Measurements from ENCODE around the gene CFAP410.
"Not testable (repeated sequence)": the region's sequence is repeated elsewhere in the genome, so short reads cannot be mapped to it uniquely, and the experiment has no call there.

Gene CFAP410

DNA sequence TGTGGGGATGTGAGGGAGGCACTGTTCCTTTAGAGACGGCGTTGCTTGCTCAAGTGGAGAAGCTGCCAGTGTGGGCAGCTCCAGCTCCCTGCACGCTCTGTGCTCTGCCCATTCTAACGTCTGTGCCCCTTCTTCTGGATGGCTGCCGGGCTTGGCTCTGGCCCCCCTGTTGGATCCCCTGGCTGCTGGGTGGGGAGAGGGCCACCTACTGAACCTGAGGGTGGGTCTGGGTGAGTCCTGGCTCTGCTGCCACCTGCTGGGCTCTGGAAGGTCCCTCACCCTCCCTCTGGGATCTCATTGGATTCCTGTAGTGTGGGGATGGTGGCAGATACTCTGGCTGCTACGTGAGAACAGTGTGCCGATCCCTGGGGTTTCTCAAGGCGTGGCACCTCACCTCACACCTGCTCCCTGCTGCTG, 34.3 kb downstream of the CFAP410 start:
- H3K4me3 Mint-ChIP-seq: no peak overlapping the region
- peak overlapping the region; percentile 52 for H3K27ac Mint-ChIP-seq
- H3K36me3 Mint-ChIP-seq: no peaks in the 10 kb centered on the region
- H3K9me3 Mint-ChIP-seq: no peaks in the 10 kb centered on the region
- no peaks in the 10 kb centered on the region for H3K27me3 Mint-ChIP-seq
- H3K4me1 Mint-ChIP-seq: peaks cover 41% of the 10 kb centered on the region

DNA sequence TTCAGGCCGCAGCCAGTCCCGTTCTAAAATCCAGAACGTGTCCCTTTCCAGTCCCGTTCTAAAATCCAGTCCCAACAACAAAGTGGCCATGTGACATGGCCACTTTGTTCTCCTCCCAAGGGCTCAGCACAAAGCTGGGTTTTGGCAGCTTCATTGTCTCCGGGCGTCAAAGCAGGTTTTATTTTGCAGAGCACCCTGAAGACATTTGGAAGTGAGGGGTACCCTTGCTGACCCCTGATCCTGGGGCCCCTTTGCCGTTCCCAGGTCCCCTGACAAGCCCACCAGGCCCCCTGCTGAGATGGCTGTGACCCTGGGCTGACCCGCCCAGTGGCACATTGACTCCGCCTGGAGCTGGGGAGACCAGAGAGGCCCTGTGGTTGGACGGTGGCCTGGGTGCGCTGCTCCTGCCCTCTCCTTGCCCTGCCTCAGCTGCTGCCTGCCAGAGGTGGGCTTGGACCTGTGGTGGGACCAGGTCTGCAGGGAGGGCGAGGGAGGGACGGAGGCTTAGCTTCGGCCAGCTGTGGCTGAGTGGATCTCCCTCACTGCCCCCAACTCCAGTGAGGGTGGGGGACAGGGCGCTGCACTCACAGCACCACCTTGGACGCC, 35.1 kb downstream of the CFAP410 start:
- Mint-ChIP-seq H3K36me3 (no peaks in the 10 kb centered on the region), H3K9me3 (no peaks in the 10 kb centered on the region), H3K27ac (no peak overlapping the region), H3K4me3 (no peak overlapping the region), H3K4me1 (peaks cover 44% of the 10 kb centered on the region), H3K27me3 (no peaks in the 10 kb centered on the region)

DNA sequence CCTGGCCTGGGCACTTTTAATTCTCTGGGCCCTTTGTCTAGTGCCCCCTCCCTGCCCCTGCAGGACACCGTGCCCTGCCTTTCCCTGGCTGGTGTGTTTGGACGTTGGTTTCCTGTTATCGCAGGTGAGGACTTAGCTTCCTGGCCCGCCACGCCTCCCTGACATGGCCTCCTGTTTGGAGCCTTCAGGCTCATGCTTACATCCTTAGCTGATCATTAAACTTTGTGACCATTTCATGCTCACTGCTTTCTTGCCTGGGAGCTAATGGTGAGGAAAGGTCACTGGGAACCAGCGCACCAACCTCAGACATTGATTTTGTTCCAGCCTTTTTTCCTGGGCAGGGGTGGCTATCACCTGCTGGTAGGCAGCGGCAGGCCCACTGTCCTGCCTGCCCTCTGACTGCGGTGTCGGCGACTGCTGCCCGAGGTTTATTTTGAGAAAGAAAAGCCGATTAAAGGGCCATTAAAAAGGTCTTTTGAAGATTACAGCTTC, 35.7 kb downstream of the CFAP410 start:
- peaks cover 48% of the 10 kb centered on the region for H3K4me1 Mint-ChIP-seq
- no peaks in the 10 kb centered on the region for H3K27me3 Mint-ChIP-seq
- H3K9me3 Mint-ChIP-seq: no peaks in the 10 kb centered on the region
- H3K36me3 Mint-ChIP-seq: no peaks in the 10 kb centered on the region
- H3K27ac Mint-ChIP-seq: no peak overlapping the region
- peak overlapping the region; percentile 9 for H3K4me3 Mint-ChIP-seq

DNA sequence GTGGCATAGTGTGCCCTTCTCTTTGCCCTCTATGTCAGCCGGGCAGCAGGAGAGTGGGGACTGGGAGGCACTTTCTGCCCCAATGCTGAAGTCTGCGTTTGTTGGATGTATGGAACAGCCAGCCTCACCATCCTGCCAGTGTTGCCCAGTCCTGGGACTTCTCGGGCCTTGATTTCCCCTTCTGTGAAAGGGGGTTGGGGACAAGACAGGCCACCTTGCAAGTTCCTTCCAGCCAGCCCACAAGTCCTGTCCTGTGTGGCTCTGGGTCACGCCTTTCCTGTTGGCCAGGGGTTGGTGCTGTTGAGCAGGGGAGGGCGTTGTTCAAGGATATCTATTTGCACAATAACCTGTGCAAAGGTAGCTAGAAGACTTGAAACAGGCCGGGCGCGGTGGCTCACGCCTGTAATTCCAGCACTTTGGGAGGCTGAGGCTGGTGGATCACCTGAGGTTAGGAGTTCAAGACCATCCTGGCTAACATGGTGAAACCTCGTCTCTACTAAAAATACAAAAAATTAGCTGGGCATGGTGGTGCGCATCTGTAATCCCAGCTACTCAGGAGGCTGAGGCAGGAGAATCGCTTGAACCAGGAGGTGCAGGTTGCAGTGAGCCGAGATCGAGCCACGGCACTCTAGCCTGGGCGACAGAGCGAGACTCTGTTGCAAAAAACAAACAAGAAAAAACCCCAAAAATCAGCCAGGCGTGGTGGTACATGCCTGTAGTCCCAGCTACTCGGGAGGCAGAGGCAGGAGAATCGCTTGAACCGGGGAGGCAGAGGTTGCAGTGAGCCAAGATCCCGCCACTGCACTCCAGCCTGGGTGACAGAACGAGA, 36.4 kb downstream of the CFAP410 start:
- peak overlapping the region; percentile 30 for H3K27ac Mint-ChIP-seq
- H3K4me3 Mint-ChIP-seq: peak overlapping the region; percentile 44
- peaks cover 56% of the 10 kb centered on the region for H3K4me1 Mint-ChIP-seq
- not testable (repeated sequence) for H3K27me3 Mint-ChIP-seq, H3K36me3 Mint-ChIP-seq, H3K9me3 Mint-ChIP-seq

DNA sequence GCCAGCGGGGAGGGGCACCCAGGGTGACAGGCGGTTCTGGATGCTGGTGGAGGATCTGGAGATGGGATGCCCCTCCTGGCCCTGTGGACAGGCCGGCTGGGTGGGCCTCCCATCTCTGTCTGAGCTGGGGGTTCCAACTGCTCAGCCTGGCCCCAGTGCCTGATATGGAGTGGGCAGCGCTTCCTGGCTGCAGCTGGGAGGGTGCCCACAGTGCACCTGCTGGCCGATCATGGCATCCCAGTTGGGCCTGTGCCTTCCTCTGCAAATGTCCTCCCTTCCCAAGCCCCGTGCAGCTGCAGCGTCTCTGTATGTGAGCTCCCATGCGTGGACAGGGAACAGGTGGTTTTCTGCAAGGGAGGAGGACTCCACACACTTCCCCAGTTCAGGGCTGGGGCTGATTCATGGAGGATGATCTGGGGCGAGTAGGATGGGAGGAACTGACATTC, 37.2 kb downstream of the CFAP410 start:
- no peaks in the 10 kb centered on the region for H3K9me3 Mint-ChIP-seq
- H3K36me3 Mint-ChIP-seq: no peaks in the 10 kb centered on the region

DNA sequence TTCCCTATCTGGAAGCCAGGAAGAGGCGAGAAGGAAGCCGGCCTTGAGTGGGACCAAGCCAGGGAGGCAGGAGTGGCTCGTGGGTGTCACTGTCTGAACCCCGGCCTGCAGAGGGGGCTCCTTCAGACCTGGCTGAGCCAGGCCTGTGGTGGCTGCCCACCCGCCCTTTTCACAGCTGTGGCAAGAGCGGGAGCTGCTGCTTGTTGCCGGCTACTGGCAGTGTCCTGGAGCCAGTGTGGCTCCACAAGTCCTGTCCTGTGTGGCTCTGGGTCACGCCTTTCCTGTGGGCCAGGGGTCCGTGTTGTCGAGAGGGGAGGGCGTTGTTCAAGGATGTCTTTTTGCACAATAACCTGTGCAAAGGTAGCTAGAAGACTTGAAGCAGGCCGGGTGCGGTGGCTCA, 38.0 kb downstream of the CFAP410 start:
- H3K4me1 Mint-ChIP-seq: peaks cover 62% of the 10 kb centered on the region
- H3K27ac Mint-ChIP-seq: peak overlapping the region; percentile 82

More for the DNA sequence above, 37.2 kb downstream of the CFAP410 start:
- no peak overlapping the region for H3K27ac Mint-ChIP-seq
- peak overlapping the region; percentile 44 for H3K4me3 Mint-ChIP-seq
- H3K4me1 Mint-ChIP-seq: peaks cover 62% of the 10 kb centered on the region
- no peaks in the 10 kb centered on the region for H3K27me3 Mint-ChIP-seq

DNA sequence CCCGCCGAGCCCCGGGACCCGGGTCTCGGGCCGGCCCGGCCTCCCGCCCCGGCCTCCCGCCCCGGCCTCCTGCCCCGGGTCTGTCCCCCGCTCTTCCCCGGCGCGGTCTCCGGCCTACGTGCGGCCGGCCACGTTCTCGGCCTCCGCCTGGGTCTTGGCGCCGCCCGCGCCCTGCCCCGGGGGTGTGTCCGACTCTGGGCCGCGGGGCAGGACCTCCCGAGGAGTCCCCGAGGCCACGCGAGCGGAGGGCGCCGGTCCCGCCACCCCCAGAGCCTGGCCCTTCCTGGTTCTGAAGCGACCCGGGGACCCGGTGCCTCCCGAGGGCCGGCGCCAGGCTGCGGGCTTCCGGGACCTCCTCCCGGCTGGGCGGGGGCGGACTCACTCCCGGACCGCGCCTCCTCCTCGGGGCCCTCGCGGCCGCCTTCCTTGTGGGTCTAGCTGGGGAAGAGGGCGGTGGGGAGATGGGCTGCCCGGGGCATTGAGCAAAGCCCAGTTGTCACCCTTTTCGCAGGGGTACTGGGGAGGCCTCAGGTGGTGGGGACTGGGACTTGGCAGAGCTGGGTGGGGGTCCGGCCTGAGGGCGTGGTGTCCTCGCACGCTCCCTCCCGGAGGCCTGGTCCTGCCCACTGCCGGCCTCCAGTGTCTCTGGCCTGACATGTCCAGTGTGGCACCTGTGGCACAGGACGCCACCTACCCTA, 38.8 kb downstream of the CFAP410 start:
- Mint-ChIP-seq H3K9me3 (no peaks in the 10 kb centered on the region), H3K4me3 (peak overlapping the region; percentile 79), H3K36me3 (no peaks in the 10 kb centered on the region), H3K27ac (peak overlapping the region; percentile 82), H3K4me1 (peaks cover 63% of the 10 kb centered on the region), H3K27me3 (no peaks in the 10 kb centered on the region)

More for the DNA sequence above, 38.0 kb downstream of the CFAP410 start:
- Mint-ChIP-seq H3K9me3 (no peaks in the 10 kb centered on the region), H3K36me3 (no peaks in the 10 kb centered on the region), H3K27me3 (no peaks in the 10 kb centered on the region), H3K4me3 (peak overlapping the region; percentile 79)

DNA sequence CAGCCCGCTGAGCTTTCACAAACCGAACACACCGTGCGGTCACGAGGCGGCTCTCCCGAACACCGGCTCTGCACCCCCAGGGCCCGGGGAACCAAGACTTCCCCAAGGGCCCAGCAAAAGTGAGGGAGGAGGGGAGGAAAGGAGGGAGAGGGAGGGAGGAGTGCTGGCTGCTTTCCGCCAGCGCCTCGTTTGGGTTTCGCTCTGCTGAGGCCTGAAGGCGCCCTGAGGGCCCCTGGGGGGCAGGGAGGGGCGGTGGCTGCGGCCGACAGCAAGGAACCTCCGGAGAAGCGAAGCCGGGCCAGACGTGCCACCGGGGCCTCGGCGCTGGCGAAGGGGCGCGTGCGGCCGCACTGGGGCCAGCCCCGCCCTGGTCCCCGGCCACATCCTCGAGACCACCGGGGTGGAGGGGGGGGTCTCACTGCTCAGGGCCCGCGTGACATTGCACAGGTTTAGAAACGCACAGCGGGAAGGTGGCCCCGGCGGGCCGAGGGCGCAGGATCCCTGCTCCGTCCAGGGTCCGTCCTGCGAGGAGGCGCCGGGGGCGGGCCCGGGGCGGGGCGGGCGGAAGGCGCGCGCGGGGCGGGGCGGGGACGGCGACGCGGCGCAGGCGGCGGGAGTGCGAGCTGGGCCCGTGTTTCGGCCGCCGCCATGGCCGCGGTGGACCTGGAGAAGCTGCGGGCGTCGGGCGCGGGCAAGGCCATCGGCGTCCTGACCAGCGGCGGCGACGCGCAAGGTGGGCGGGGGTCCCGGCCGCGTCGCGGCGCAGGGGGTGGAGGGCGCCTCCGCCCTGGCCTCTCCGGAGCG, 39.5 kb downstream of the CFAP410 start, which contains the start of gene PFKL:
TSS of gene PFKL (plus strand) at position 596 of the 804 bp plus-strand sequence. CDS start at position 649, 53 bp downstream.
- Mint-ChIP-seq H3K36me3 (no peaks in the 10 kb centered on the region), H3K4me3 (peak within 1 kb of the TSS; percentile 87), H3K4me1 (peaks cover 61% of the 10 kb centered on the region), H3K9me3 (no peaks in the 10 kb centered on the region), H3K27me3 (no peaks in the 10 kb centered on the region), H3K27ac (peak within 1 kb of the TSS; percentile 88)

DNA sequence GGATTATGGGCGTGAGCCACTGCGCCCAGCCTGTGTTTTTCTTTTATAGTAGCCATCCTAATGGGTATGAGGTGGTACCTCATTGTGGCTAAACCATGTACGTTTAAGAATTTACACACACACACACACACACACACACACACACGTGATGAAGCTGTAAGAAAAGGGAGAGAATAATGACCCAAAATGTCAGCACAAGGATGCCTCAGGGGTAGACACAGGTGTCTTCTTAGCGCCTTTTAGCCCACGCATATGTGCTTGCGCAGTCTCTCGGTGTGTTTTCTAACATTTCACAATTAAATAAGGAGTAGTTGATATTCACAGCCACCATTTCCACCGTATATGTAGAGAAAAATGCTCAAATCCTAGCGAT, 40.1 kb downstream of the CFAP410 start:
- no peaks in the 10 kb centered on the region for H3K36me3 Mint-ChIP-seq
- no peaks in the 10 kb centered on the region for H3K9me3 Mint-ChIP-seq
- peaks cover 60% of the 10 kb centered on the region for H3K4me1 Mint-ChIP-seq
- H3K27ac Mint-ChIP-seq: peak overlapping the region; percentile 88
- H3K27me3 Mint-ChIP-seq: no peaks in the 10 kb centered on the region
- peak overlapping the region; percentile 87 for H3K4me3 Mint-ChIP-seq

DNA sequence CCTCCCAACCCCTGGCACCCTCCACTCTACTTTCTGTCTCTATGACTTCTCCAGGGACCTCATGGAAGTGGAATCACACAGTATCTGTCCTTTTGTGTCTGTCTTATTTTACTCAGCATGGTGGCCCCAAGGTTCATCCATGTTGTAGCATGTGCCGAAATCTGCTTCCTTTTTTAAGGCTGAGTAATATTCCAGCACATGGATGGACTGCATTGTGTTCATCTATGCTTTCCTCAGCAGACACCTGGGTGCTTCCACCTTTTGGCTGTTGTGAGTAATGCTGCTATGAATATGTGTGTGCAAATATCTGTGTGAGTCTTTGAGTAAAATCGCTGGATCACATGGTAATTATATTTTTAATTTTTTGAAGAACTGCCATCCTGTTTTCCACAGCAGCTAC, 40.9 kb downstream of the CFAP410 start:
- Mint-ChIP-seq H3K27me3 (no peaks in the 10 kb centered on the region), H3K4me1 (peaks cover 52% of the 10 kb centered on the region), H3K27ac (peak overlapping the region; percentile 35), H3K4me3 (peak overlapping the region; percentile 39), H3K9me3 (no peaks in the 10 kb centered on the region), H3K36me3 (no peaks in the 10 kb centered on the region)

DNA sequence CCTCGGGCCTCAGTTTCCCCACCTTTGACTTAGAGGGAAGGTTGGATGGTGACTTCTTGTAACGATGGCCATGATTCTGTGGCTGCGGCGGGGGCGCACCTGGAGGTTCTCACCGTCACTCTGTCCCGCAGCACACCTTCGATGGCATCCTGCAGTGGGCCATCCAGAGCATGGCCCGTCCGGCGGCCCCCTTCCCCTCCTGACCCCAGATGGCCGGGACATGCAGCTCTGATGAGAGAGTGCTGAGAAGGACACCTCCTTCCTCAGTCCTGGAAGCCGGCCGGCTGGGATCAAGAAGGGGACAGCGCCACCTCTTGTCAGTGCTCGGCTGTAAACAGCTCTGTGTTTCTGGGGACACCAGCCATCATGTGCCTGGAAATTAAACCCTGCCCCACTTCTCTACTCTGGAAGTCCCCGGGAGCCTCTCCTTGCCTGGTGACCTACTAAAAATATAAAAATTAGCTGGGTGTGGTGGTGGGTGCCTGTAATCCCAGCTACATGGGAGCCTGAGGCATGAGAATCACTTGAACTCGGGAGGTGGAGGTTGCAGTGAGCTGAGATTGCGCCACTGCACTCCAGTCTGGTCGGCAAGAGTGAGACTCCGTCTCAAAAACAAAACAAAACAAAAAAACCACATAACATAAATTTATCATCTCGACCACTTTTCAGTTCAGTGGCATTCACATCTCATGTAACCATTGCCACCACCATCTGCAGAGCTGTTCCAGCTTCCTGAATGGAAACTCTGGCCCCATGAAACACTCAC, 41.5 kb downstream of the CFAP410 start:
- Mint-ChIP-seq H3K4me1 (peaks cover 47% of the 10 kb centered on the region), H3K27ac (no peak overlapping the region), H3K36me3 (no peaks in the 10 kb centered on the region), H3K9me3 (no peaks in the 10 kb centered on the region), H3K27me3 (no peaks in the 10 kb centered on the region), H3K4me3 (peak overlapping the region; percentile 39)

DNA sequence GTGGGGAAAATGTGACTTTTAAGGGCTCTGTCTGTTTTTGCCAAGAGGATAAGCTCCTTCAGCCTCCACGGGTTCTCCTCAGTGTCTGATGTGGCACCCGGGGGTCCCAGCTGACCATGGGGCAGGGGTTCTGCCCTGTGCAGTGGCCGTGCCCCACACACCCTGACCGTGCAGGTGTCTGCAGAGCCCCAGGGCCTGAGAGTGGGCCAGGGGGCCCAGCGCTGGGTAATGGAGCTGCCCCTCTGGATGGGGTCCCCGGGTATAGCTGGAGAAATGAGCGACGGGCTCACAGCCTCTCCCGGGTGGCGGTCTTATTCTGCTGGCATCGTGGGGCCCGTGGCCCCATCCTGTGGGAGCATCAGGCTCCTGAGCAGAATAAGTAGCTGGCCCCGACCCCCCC, 42.3 kb downstream of the CFAP410 start:
- Mint-ChIP-seq H3K4me3 (no peak overlapping the region), H3K36me3 (no peaks in the 10 kb centered on the region), H3K27ac (no peak overlapping the region), H3K9me3 (no peaks in the 10 kb centered on the region), H3K27me3 (no peaks in the 10 kb centered on the region), H3K4me1 (peaks cover 39% of the 10 kb centered on the region)

DNA sequence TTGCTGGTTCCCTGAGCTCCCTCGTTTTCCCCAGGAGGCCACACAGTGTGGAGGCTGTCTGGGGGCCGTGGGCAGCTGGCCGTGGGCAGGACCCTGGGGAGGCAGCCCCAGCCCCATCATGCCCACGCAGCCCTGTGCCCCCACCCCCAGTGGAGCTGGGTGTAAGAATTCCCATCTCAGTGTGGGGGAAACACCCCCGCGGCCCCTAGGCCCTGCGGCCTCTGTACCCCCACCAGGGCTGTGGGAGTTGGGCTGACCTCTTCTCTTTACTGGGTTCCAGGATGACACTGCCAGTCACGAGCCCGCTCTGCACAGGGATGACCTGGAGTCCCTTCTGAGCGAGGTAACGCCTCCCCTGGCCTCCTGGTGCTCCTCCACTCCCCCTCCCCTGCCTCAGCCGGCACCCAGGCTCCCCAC, 43.1 kb downstream of the CFAP410 start:
- H3K36me3 Mint-ChIP-seq: no peaks in the 10 kb centered on the region
- no peaks in the 10 kb centered on the region for H3K27me3 Mint-ChIP-seq
- no peaks in the 10 kb centered on the region for H3K9me3 Mint-ChIP-seq
- H3K27ac Mint-ChIP-seq: no peak overlapping the region
- peaks cover 31% of the 10 kb centered on the region for H3K4me1 Mint-ChIP-seq
- no peak overlapping the region for H3K4me3 Mint-ChIP-seq

DNA sequence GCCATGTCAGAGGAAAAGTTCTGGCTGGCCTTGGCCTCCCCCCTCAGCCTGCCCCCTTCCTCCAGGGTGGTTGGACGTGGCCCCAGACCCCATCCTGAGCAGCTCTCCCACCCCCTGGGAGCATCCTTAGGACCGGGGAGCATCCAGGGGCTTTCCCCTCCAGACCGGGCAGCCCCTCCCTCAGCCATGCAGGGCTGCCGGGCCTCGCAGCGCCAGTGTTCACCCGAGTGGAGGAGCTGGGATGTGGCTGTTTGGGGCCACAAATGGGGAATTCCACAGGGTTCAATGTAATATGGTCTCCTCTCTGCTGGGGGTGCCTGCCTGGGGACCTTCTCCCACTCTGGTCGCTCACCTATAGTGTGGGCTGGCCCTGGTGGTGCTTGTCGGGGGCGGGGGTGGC, 43.5 kb downstream of the CFAP410 start:
- Mint-ChIP-seq H3K4me1 (peaks cover 26% of the 10 kb centered on the region), H3K27me3 (no peaks in the 10 kb centered on the region), H3K4me3 (no peak overlapping the region), H3K27ac (peak overlapping the region; percentile 41), H3K9me3 (no peaks in the 10 kb centered on the region), H3K36me3 (no peaks in the 10 kb centered on the region)

All from activated naive CD4-positive, alpha-beta T cell treated with anti-CD3 and anti-CD28 coated beads, Interleukin-2, amount 50 U/mL, for 24 hours (primary cell).